Right lobe of liver (tissue), 4 donors: Measurements from ENCODE around the gene MFSD12.

Experiments used
- CTCF ChIP-seq, 4 donors: fragments of 200-600 bp in 3 of 4; fragments of 450-650 bp in 1 of 4; IDR thresholded peaks; one replicate each; pipeline versions ENCODE4 v1.5.1 to v1.8.0; 2016 to 2022; ENCODE audit warnings: antibody characterized with exemption in 4 of 4, mild to moderate bottlenecking in 2 of 4
- POLR2A ChIP-seq: fragments of 450-650 bp; IDR thresholded peaks from one replicate; pipeline ENCODE4 v1.6.1; 2017; ENCODE audit warnings: antibody characterized with exemption, mild to moderate bottlenecking
- donor health status: DM: no; HTN: no; CAD: no.
- donor health status: DM: no; HTN: no; CAD: no.
- donor health status: DM: no; HTN: yes; CAD: no.

- no peak for TF ChIP-seq CTCF (IDR thresholded peaks at IDR 0.05)
- no peak for TF ChIP-seq POLR2A
Observed at GRCh38 chr19:3535235-3535535, 22.2 kb downstream of the MFSD12 start.
